MM.1S (cell line): Measurements from ENCODE around the gene ZNF488.

Experiments
- EZH2 ChIP-seq: fragments of 300-600 bp; sonication (generic); optimal IDR thresholded peaks from 2 replicates; pipeline ENCODE3; 2017; ENCODE audit warnings: low read depth, mild to moderate bottlenecking, antibody characterized with exemption, low read length, mixed read lengths
- EZH2phosphoT487 ChIP-seq: fragments of 300-600 bp; sonication (generic); IDR thresholded peaks from 2 replicates; pipeline ENCODE4 v1.6.1; 2018; ENCODE audit warnings: antibody characterized with exemption, low read length
- TF ChIP-seq, protein P1 (sequence below): fragments of 300-600 bp; sonication (generic); IDR thresholded peaks from 2 replicates; pipeline ENCODE4 v1.5.1; 2016; ENCODE audit warnings: antibody characterized with exemption, low read length, mixed read lengths

DNA sequence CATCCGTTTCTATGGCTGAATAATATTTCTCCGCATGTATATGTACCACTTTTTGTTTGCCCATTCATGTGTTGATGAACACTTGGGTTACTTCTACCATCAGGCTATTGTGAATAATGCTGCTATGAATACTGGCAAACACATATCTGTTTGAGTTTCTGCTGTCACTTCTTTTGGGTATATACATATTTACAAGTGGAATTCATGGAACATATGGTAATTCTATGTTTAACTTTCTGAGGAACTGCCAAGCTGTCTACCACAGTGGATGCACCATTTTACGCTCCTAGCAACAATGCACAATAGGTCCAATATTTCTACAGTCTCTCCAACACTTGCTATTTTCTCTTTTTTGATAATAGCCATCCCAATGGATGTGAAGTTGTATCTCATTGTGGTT lies 5.5 kb upstream of the ZNF488 start:
- TF ChIP-seq, protein P1, sequence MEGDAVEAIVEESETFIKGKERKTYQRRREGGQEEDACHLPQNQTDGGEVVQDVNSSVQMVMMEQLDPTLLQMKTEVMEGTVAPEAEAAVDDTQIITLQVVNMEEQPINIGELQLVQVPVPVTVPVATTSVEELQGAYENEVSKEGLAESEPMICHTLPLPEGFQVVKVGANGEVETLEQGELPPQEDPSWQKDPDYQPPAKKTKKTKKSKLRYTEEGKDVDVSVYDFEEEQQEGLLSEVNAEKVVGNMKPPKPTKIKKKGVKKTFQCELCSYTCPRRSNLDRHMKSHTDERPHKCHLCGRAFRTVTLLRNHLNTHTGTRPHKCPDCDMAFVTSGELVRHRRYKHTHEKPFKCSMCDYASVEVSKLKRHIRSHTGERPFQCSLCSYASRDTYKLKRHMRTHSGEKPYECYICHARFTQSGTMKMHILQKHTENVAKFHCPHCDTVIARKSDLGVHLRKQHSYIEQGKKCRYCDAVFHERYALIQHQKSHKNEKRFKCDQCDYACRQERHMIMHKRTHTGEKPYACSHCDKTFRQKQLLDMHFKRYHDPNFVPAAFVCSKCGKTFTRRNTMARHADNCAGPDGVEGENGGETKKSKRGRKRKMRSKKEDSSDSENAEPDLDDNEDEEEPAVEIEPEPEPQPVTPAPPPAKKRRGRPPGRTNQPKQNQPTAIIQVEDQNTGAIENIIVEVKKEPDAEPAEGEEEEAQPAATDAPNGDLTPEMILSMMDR: no peak
- TF ChIP-seq EZH2phosphoT487: no peak
- TF ChIP-seq EZH2: no peak
